Mesenchymal stem cell (in vitro differentiated cells and primary cell): ENCODE results near the gene SAMSN1.

Source experiments
- DNase-seq: peaks from one replicate; pipeline ENCODE4 v3.0.0-alpha.2; 2013
- H2AFZ ChIP-seq: one replicate; pipeline ENCODE4 v1.6.1; 2013; ENCODE audit warnings: low read depth, mild to moderate bottlenecking, control low read depth, inconsistent platforms, low read length, moderate library complexity
- H2AK5ac ChIP-seq: 2 replicates; pipeline ENCODE4 v1.6.1; 2013; ENCODE audit warnings: low read length, moderate library complexity, mild to moderate bottlenecking, inconsistent platforms; ENCODE audit not compliant: severe bottlenecking
- H2BK120ac ChIP-seq: one replicate; pipeline ENCODE4 v1.6.1; 2013; ENCODE audit warnings: low read depth, mild to moderate bottlenecking, inconsistent platforms, low read length, moderate library complexity
- H2BK12ac ChIP-seq, 2 experiments: one replicate each; pipeline ENCODE4 v1.6.1; 2013; ENCODE audit warnings: inconsistent platforms in 2 of 2, low read length in 2 of 2, mild to moderate bottlenecking in 2 of 2, moderate library complexity in 2 of 2, control low read depth in 1 of 2
- H2BK15ac ChIP-seq: one replicate; pipeline ENCODE4 v1.6.1; 2013; ENCODE audit warnings: mild to moderate bottlenecking, low read depth, inconsistent platforms; ENCODE audit not compliant: poor library complexity, severe bottlenecking
- H2BK5ac ChIP-seq: 2 replicates; pipeline ENCODE4 v1.6.1; 2013; ENCODE audit warnings: low read depth, mild to moderate bottlenecking, low read length, control low read depth, inconsistent platforms; ENCODE audit not compliant: poor library complexity, severe bottlenecking
- H3K14ac ChIP-seq, 2 experiments: one replicate each; pipeline ENCODE4 v1.6.1; 2013; ENCODE audit warnings: inconsistent platforms in 2 of 2, low read length in 2 of 2, control low read depth in 1 of 2, mild to moderate bottlenecking in 1 of 2, moderate library complexity in 1 of 2
- H3K18ac ChIP-seq, 2 experiments: one replicate each; pipeline ENCODE4 v1.6.1; 2013; ENCODE audit warnings: inconsistent platforms in 2 of 2, low read length in 2 of 2, control low read depth in 1 of 2, low read depth in 1 of 2, mild to moderate bottlenecking in 1 of 2
- H3K23ac ChIP-seq, 2 experiments: one replicate each; pipeline ENCODE4 v1.6.1; 2013; ENCODE audit warnings: inconsistent platforms in 2 of 2, low read length in 2 of 2, mild to moderate bottlenecking in 2 of 2, moderate library complexity in 2 of 2, control low read depth in 1 of 2
- H3K27ac ChIP-seq: 2 replicates; pipeline ENCODE4 v1.5.1; 2013; ENCODE audit warnings: mild to moderate bottlenecking, moderate library complexity, low read length, control low read depth, inconsistent platforms; ENCODE audit not compliant: poor library complexity, severe bottlenecking
- H3K27me3 ChIP-seq, 2 experiments: 2 replicates each; pipeline versions ENCODE4 v1.6.1 to v1.7.0; 2013; ENCODE audit warnings: low read length in 2 of 2, mild to moderate bottlenecking in 2 of 2, moderate library complexity in 2 of 2, control low read depth in 1 of 2, inconsistent platforms in 1 of 2; ENCODE audit not compliant: control insufficient read depth in 1 of 2, insufficient read depth in 1 of 2
- H3K36me3 ChIP-seq, 2 experiments: 2 replicates each; pipeline versions ENCODE4 v1.6.1 to v1.7.0; 2013; ENCODE audit warnings: low read length in 2 of 2, control low read depth in 1 of 2, inconsistent platforms in 1 of 2, low read depth in 1 of 2, mild to moderate bottlenecking in 1 of 2; ENCODE audit not compliant: insufficient read depth in 2 of 2, control insufficient read depth in 1 of 2
- H3K4ac ChIP-seq, 2 experiments: one replicate each; pipeline ENCODE4 v1.6.1; 2013; ENCODE audit warnings: inconsistent platforms in 2 of 2, low read length in 2 of 2, mild to moderate bottlenecking in 2 of 2, moderate library complexity in 2 of 2, control low read depth in 1 of 2, low read depth in 1 of 2
- H3K4me1 ChIP-seq: 2 replicates; pipeline ENCODE4 v1.6.1; 2013; ENCODE audit warnings: low read depth, low read length, control low read depth; ENCODE audit not compliant: control insufficient read depth, insufficient read depth
- H3K4me2 ChIP-seq: 2 replicates; pipeline ENCODE4 v1.6.1; 2013; ENCODE audit warnings: low read length, mild to moderate bottlenecking, inconsistent platforms; ENCODE audit not compliant: poor library complexity, severe bottlenecking
- H3K4me3 ChIP-seq, 2 experiments: 2 replicates each; pipeline versions ENCODE4 v1.5.1 to v1.7.0; 2013; ENCODE audit warnings: low read length in 2 of 2, mild to moderate bottlenecking in 2 of 2, control low read depth in 1 of 2, low read depth in 1 of 2; ENCODE audit not compliant: insufficient read depth in 1 of 2
- H3K79me1 ChIP-seq: replicated peaks from 2 replicates; pipeline ENCODE4 v1.6.1; 2013; ENCODE audit warnings: mild to moderate bottlenecking, control low read depth, low read length, inconsistent platforms; ENCODE audit not compliant: poor library complexity, severe bottlenecking
- H3K9ac ChIP-seq: 2 replicates; pipeline ENCODE4 v1.7.0; 2013; ENCODE audit warnings: mild to moderate bottlenecking, low read length, moderate library complexity
- H3K9me3 ChIP-seq: 2 replicates; pipeline ENCODE4 v1.7.0; 2013; ENCODE audit warnings: mild to moderate bottlenecking, low read length; ENCODE audit not compliant: control insufficient read depth
- H4K8ac ChIP-seq: one replicate; pipeline ENCODE4 v1.6.1; 2013; ENCODE audit warnings: inconsistent platforms, mild to moderate bottlenecking, low read length, moderate library complexity
- H4K91ac ChIP-seq: one replicate; pipeline ENCODE4 v1.6.1; 2013; ENCODE audit warnings: mild to moderate bottlenecking, low read length, inconsistent platforms
- WGBS: methylation state at CpG from one replicate; pipeline ENCODE4 v1.1.7; 2013; ENCODE audit warnings: mixed read lengths; 5-methylcytosine and 5-hydroxymethylcytosine counted together

The SAMSN1 gene

DNA sequence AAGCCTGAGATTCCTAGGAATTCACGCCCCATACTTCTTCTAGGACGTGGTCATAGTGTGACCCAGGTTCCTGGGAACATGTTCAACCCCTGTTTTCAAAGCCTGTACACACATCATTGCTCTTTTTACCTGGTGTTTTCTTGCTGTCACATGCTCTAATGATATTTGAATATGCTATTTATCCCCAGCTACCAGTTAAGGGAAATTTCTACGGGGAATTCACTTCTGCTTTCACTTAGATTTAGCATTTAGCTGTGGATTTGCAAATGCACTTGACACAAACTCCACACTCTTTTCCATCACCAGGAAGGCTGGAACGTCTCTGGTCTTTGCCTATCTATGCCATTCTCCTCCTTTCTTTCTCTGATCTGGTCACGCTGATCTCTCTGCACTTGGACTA lies 11.3 kb upstream of the SAMSN1 start:
- Histone ChIP-seq H3K9ac (no peak overlapping the region), H3K4me1 (no peaks in the 10 kb centered on the region), H3K23ac (no peak overlapping the region), H3K27me3 (no peaks in the 10 kb centered on the region), H3K4me3 (no peak overlapping the region), H4K91ac (no peak overlapping the region), H2BK12ac (no peak overlapping the region), H3K27ac (no peak overlapping the region), H2BK120ac (no peak overlapping the region), H3K14ac (no peak overlapping the region), H2AK5ac (no peak overlapping the region), H3K4me2 (no peak overlapping the region), H2BK15ac (no peak overlapping the region), H3K36me3 (no peaks in the 10 kb centered on the region), H3K9me3 (peaks cover 13% of the 10 kb centered on the region), H3K18ac (no peak overlapping the region), H3K4ac (no peak overlapping the region), H2AFZ (no peak overlapping the region), H4K8ac (no peak overlapping the region), H3K79me1 (no peaks in the 10 kb centered on the region), H2BK5ac (no peak overlapping the region)
- DNase-seq, result no peak
- WGBS, result 84% methylated on average over 5 of the region's 5 CpGs

DNA sequence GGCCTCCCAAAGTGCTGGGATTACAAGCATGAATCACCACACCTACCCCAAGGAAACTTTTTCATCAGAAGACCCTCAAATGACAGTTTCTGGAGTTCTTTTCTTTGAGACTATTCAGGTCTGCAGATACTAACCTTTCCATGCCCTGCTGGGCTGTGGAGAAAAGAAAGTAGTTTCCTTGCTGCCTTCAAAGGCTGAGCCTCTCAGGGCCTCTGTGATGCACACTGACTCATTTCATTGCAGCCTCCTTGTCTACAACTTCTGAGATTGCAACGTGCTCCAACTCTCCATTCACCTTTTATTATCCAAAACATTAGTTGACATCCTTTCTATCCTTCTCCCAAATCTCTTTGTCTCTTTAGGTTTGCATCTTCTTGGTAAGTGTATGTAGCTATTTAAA lies 8.8 kb upstream of the SAMSN1 start:
- H3K9ac ChIP-seq, result no peak overlapping the region
- DNase-seq, result no peak
- no peak overlapping the region for H2BK120ac ChIP-seq
- no peak overlapping the region for H3K23ac ChIP-seq
- H3K14ac ChIP-seq, result no peak overlapping the region
- no peaks in the 10 kb centered on the region for H3K4me1 ChIP-seq
- no peak overlapping the region for H3K27ac ChIP-seq
- H3K4ac ChIP-seq, result no peak overlapping the region
- no peaks in the 10 kb centered on the region for H3K36me3 ChIP-seq
- no peak overlapping the region for H3K4me2 ChIP-seq
- H2BK12ac ChIP-seq, result no peak overlapping the region
- WGBS, result 50% methylated on average over 1 of the region's 1 CpG
- H2BK5ac ChIP-seq, result no peak overlapping the region
- no peak overlapping the region for H4K91ac ChIP-seq
- no peak overlapping the region for H4K8ac ChIP-seq
- no peaks in the 10 kb centered on the region for H3K79me1 ChIP-seq
- H2AK5ac ChIP-seq, result no peak overlapping the region
- H3K4me3 ChIP-seq, result no peak overlapping the region
- no peak overlapping the region for H2BK15ac ChIP-seq
- no peaks in the 10 kb centered on the region for H3K9me3 ChIP-seq
- no peak overlapping the region for H3K18ac ChIP-seq
- no peak overlapping the region for H2AFZ ChIP-seq
- no peaks in the 10 kb centered on the region for H3K27me3 ChIP-seq

- no peak overlapping the region for H4K91ac ChIP-seq
- H3K4ac ChIP-seq, result no peak overlapping the region
- 83% methylated on average over 1 of the region's 2 CpGs for WGBS
- H3K79me1 ChIP-seq, result no peaks in the 10 kb centered on the region
- H3K36me3 ChIP-seq, result no peaks in the 10 kb centered on the region
- no peak overlapping the region for H3K4me3 ChIP-seq
- no peak overlapping the region for H3K14ac ChIP-seq
- H3K18ac ChIP-seq, result no peak overlapping the region
- no peaks in the 10 kb centered on the region for H3K9me3 ChIP-seq
- H2BK120ac ChIP-seq, result no peak overlapping the region
- no peak overlapping the region for H2AK5ac ChIP-seq
- H2BK15ac ChIP-seq, result no peak overlapping the region
- no peak overlapping the region for H3K27ac ChIP-seq
- H2AFZ ChIP-seq, result no peak overlapping the region
- DNase-seq, result no peak
- no peak overlapping the region for H4K8ac ChIP-seq
- H3K23ac ChIP-seq, result no peak overlapping the region
- no peaks in the 10 kb centered on the region for H3K27me3 ChIP-seq
- no peak overlapping the region for H2BK12ac ChIP-seq
- no peaks in the 10 kb centered on the region for H3K4me1 ChIP-seq
- no peak overlapping the region for H2BK5ac ChIP-seq
- no peak overlapping the region for H3K4me2 ChIP-seq
- H3K9ac ChIP-seq, result no peak overlapping the region
Observed at GRCh38 chr21:14553422-14553821, 7.3 kb upstream of the SAMSN1 start.

GRCh38 chr21:14551741-14552140 lies 5.6 kb upstream of the SAMSN1 start:
- no peak overlapping the region for H4K91ac ChIP-seq
- no peak overlapping the region for H3K4me2 ChIP-seq
- no peak overlapping the region for H3K9ac ChIP-seq
- H2BK5ac ChIP-seq, result no peak overlapping the region
- no peak overlapping the region for H2BK15ac ChIP-seq
- H2AFZ ChIP-seq, result no peak overlapping the region
- no peaks in the 10 kb centered on the region for H3K4me1 ChIP-seq
- no peak overlapping the region for H3K4me3 ChIP-seq
- H3K79me1 ChIP-seq, result no peaks in the 10 kb centered on the region
- no peak overlapping the region for H2AK5ac ChIP-seq
- DNase-seq, result no peak
- H3K27ac ChIP-seq, result no peak overlapping the region
- no peak overlapping the region for H2BK120ac ChIP-seq
- H4K8ac ChIP-seq, result no peak overlapping the region
- H3K27me3 ChIP-seq, result no peaks in the 10 kb centered on the region
- no peak overlapping the region for H3K4ac ChIP-seq
- no peaks in the 10 kb centered on the region for H3K36me3 ChIP-seq
- H3K23ac ChIP-seq, result no peak overlapping the region
- H2BK12ac ChIP-seq, result no peak overlapping the region
- H3K9me3 ChIP-seq, result no peaks in the 10 kb centered on the region
- H3K14ac ChIP-seq, result no peak overlapping the region
- 67% methylated on average over 1 of the region's 2 CpGs for WGBS
- no peak overlapping the region for H3K18ac ChIP-seq
